Panc1 (cell line): ENCODE measurements around the gene COL5A2. TPM values are rescaled to one million over a fixed set of nuclear protein-coding genes. Genes with fewer than 3 reads are reported as not detected.

Experiments
- ATAC-seq: fragments of 200-7000 bp; cut with Tn5 transposase; 2 replicates; pipeline ENCODE4 v1.9.1; 2020; ENCODE audit warnings: mild to moderate bottlenecking, moderate library complexity
- BruUV-seq: library from RNA; stranded (reverse); fragments of 400-500 nt; replicated peaks from 2 replicates; lab custom pipeline; 2021; lab: Mats Ljungman, UMichigan
- CTCF ChIA-PET: fragments of 300-600 bp; sonication (Branson Sonifier 250); formaldehyde crosslinking; loops from one replicate; lab custom pipeline; 2022; ENCODE audit warnings: antibody characterized with exemption; lab: Charles Lee
- POLR2A ChIA-PET: fragments of 300-600 bp; sonication (Branson Sonifier 250); formaldehyde crosslinking; loops from one replicate; lab custom pipeline; 2022; ENCODE audit warnings: antibody characterized with exemption; lab: Charles Lee
- DNase-seq: peaks from one replicate; pipeline ENCODE4 v3.0.0-alpha.2; 2010; ENCODE audit warnings: low read depth, low spot score
- H3K27ac ChIP-seq: 2 replicates; pipeline ENCODE4 v1.5.1; 2011; ENCODE audit warnings: mild to moderate bottlenecking, low read length, inconsistent platforms
- H3K27me3 ChIP-seq: fragments of 200-500 bp; sonication (Bioruptor generic); 2 replicates; pipeline ENCODE4 v1.6.0; 2014; ENCODE audit warnings: low read length, inconsistent platforms; ENCODE audit not compliant: control insufficient read depth, insufficient read depth
- H3K36me3 ChIP-seq: fragments of 200-500 bp; sonication (Bioruptor generic); 2 replicates; pipeline ENCODE4 v1.5.1; 2014; ENCODE audit warnings: inconsistent platforms, mild to moderate bottlenecking, low read length, moderate library complexity; ENCODE audit not compliant: control insufficient read depth, insufficient read depth
- H3K4me1 ChIP-seq: 2 replicates; pipeline ENCODE4 v1.5.1; 2011; ENCODE audit warnings: inconsistent platforms, mild to moderate bottlenecking, low read length, moderate library complexity; ENCODE audit not compliant: control insufficient read depth, insufficient read depth
- H3K4me3 ChIP-seq, 2 experiments: 2 replicates each; pipeline ENCODE4 v1.5.1; 2011 to 2012; ENCODE audit warnings: low read depth in 2 of 2, low read length in 2 of 2, mild to moderate bottlenecking in 2 of 2, inconsistent platforms in 1 of 2, moderate library complexity in 1 of 2
- H3K9me3 ChIP-seq: fragments of 200-500 bp; sonication (Bioruptor generic); 2 replicates; pipeline ENCODE4 v1.5.1; 2014; ENCODE audit warnings: low read depth, mild to moderate bottlenecking, inconsistent platforms, low read length, moderate library complexity; ENCODE audit not compliant: control insufficient read depth, insufficient read depth
- CTCF ChIP-seq: fragments of 450-650 bp; IDR thresholded peaks from 2 replicates; pipeline ENCODE4 v1.5.1; 2017; ENCODE audit warnings: mild to moderate bottlenecking
- POLR2AphosphoS5 ChIP-seq: IDR thresholded peaks from 2 replicates; pipeline ENCODE4 v1.6.1; 2012; ENCODE audit warnings: mild to moderate bottlenecking, low read depth, low read length, moderate library complexity
- REST ChIP-seq, 2 experiments: IDR thresholded peaks; 2 replicates each; pipeline ENCODE4 v1.6.1; 2011 to 2012; ENCODE audit warnings: low read depth in 2 of 2, control low read depth in 1 of 2, low read length in 1 of 2, mild to moderate bottlenecking in 1 of 2, moderate library complexity in 1 of 2; ENCODE audit not compliant: insufficient read depth in 1 of 2
- SIN3A ChIP-seq: IDR thresholded peaks from 2 replicates; pipeline ENCODE4 v1.6.1; 2012; ENCODE audit warnings: low read depth, mild to moderate bottlenecking, low read length, moderate library complexity, borderline replicate concordance; ENCODE audit not compliant: insufficient read depth
- TCF7L2 ChIP-seq: IDR thresholded peaks from 2 replicates; pipeline ENCODE4 v1.6.1; 2011; ENCODE audit warnings: mild to moderate bottlenecking, low read depth, low read length, inconsistent platforms
- in situ Hi-C: cut with HindIII; loops from 2 replicates; pipeline ENCODE4 v1.10.0; 2016; ENCODE audit warnings: low sequenced_read_pairs, low pct_unique_long_range_greater_than_20kb
- intact Hi-C: fragments of 100-400 bp; cut with micrococcal nuclease; formaldehyde crosslinking; loops from one replicate; pipeline ENCODE4 v1.10.0; 2022; ENCODE audit not compliant: unreplicated experiment
- total RNA-seq: library from RNA; stranded (reverse); gene quantifications from one replicate; pipeline ENCODE4 v1.2.1, GENCODE V29; 2021; ENCODE audit not compliant: unreplicated experiment

Gene COL5A2
- total RNA-seq, 1 experiment from 2014 or later, result 144 TPM

DNA sequence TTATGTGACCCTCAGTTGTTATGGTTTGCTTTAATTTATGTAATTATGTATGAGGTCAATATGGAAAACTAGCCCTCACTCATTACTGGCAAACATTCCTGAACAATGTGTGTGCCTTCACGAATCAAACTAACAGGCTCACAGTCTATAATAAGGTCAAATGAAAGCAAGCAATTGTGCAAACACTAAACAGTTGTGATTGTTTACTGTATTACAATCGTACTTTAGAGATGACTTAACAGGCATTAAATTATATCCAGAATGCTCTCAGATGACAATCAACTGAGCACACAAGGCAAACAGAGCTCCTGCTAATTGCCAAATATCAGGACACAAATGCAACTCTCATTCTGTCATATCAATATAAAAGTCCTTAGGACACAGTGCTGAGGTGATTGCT is 29.5 kb downstream of the COL5A2 start:
- TF ChIP-seq TCF7L2 (peak; percentile 88), CTCF (no peak), SIN3A (no peak), REST (IDR thresholded peaks at IDR 0.05; ENCODE audit: insufficient read depth in 1 of 2, low read depth in 2 of 2, low read length in 1 of 2) (peak in 1 of 2 experiments; percentile 23; a peak in 1 of 4 replicates), POLR2AphosphoS5 (peak; percentile 74)
- Histone ChIP-seq H3K27ac (peak overlapping the region; percentile 89), H3K27me3 (no peaks in the 10 kb centered on the region), H3K4me1 (peaks cover 53% of the 10 kb centered on the region), H3K4me3 (no peak overlapping the region), H3K9me3 (no peaks in the 10 kb centered on the region), H3K36me3 (no peaks in the 10 kb centered on the region)
- ChIA-PET CTCF (interaction anchor here (1.2 kb wide), 1 partner anchor 28 kb away, joined by 4 read pairs; no protein-coding TSS in a partner anchor), POLR2A (no interaction called here)
- ATAC-seq, result peak; percentile 94
- BruUV-seq, result TSS peak; percentile 11
- in situ Hi-C loops (no loop called here), intact Hi-C loops (no loop called here)
- DNase-seq, result peak; percentile 80

GRCh38 chr2:189147989-189148388 is 31.6 kb downstream of the COL5A2 start:
- in situ Hi-C loops, result no loop called here
- Histone ChIP-seq H3K27ac (peak overlapping the region; percentile 89), H3K9me3 (no peaks in the 10 kb centered on the region), H3K36me3 (no peaks in the 10 kb centered on the region), H3K4me3 (no peak overlapping the region), H3K27me3 (no peaks in the 10 kb centered on the region), H3K4me1 (peaks cover 56% of the 10 kb centered on the region)
- ATAC-seq (no peak), DNase-seq (no peak)
- ChIA-PET POLR2A (no interaction called here), CTCF (no interaction called here)
- TF ChIP-seq TCF7L2 (no peak), POLR2AphosphoS5 (no peak), REST (IDR thresholded peaks at IDR 0.05; ENCODE audit: insufficient read depth in 1 of 2, low read depth in 2 of 2, low read length in 1 of 2) (no peak), SIN3A (no peak), CTCF (no peak)
- no TSS peak for BruUV-seq
- intact Hi-C loops, result no loop called here
